ENCODE results near the gene TMEM40. TPM values are rescaled to one million over a fixed set of nuclear protein-coding genes. Genes with fewer than 3 reads are reported as not detected.

Gene TMEM40
- total RNA-seq, 2 donors from 2014 or later, result not detected

DNA sequence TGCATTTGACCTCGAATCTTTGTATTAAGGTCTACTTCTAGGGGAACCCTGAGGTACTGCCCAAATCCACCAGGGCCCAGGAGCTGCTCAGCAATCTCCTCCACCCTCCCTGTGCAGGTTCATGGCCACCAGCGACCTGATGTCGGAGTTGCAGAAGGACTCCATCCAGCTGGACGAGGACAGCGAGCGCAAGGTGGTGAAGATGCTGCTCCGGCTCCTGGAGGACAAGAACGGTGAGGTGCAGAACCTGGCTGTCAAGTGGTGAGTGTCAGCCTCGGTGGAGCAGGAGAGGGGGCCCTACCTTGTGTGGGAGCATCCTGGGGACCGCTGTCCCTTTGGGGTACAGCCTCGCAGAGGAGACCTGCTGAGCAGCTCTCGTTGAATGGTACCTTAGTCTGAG is 44.3 kb upstream of the TMEM40 start:
- Histone ChIP-seq H3K27me3 (replicated peaks; ENCODE audit: insufficient read depth) (no peaks in the 10 kb centered on the region), H3K36me3 (peaks cover 28% of the 10 kb centered on the region), H3K4me3 (no peak overlapping the region), H3K9me3 (no peaks in the 10 kb centered on the region), H3K4me1 (ENCODE audit: control insufficient read depth in 1 of 2, low read depth in 2 of 2) (peaks cover 0 to 16% of the 10 kb centered on the region in 2 donors), H3K27ac (no peak overlapping the region)
- ATAC-seq (ENCODE audit: insufficient number of reproducible peaks, low FRiP score, low read depth) (no peak), DNase-seq (ENCODE audit: low spot score) (no peak)
- TF ChIP-seq, protein P1, sequence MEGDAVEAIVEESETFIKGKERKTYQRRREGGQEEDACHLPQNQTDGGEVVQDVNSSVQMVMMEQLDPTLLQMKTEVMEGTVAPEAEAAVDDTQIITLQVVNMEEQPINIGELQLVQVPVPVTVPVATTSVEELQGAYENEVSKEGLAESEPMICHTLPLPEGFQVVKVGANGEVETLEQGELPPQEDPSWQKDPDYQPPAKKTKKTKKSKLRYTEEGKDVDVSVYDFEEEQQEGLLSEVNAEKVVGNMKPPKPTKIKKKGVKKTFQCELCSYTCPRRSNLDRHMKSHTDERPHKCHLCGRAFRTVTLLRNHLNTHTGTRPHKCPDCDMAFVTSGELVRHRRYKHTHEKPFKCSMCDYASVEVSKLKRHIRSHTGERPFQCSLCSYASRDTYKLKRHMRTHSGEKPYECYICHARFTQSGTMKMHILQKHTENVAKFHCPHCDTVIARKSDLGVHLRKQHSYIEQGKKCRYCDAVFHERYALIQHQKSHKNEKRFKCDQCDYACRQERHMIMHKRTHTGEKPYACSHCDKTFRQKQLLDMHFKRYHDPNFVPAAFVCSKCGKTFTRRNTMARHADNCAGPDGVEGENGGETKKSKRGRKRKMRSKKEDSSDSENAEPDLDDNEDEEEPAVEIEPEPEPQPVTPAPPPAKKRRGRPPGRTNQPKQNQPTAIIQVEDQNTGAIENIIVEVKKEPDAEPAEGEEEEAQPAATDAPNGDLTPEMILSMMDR (IDR thresholded peaks at IDR 0.05), result no peak

DNA sequence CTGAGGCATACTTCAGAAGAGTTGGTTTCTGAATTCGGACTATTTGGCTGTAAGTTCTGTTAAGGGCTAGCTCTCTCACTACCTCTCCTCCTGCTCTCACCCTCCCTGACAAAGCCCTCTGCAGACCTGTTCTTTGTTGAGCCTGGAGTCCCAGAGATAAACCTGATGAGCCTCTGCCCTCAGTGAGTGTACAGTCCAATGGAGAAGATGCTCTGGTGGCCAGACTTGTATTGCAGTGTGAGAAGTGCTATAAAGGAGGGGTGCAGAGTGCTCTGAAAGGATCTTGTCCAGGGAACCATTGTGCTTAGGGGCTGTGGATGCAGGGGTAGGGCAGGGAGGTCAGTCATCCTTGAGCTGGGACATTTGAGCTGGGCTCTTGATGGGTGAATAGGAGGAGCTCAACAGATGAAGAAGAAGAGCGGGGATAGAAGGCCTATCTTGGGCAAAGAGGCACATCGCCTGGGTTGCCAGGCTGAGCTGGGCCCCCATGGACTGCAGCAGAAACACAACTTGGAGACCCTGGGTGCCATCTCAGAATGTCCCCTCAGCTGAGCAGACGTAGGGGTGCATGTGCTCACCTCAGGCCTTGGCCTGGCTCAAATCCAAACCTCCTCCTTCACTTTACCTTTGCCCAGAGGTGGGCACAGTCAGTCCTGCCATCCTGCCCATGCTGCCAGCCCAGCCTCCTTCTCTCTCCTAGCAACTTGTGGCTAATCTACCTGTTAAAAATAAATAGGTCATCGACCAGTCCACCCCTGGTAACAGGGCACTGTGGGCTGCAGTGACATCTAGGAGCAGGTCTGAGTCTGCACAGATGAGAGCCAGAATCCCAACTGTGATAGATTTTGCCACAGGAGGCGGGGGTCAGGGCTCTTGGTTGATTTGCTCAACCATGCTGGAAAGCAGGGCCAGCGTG is 40.7 kb upstream of the TMEM40 start:
- H3K9me3 ChIP-seq, result no peaks in the 10 kb centered on the region
- peaks cover 15% of the 10 kb centered on the region for H3K36me3 ChIP-seq
- H3K4me3 ChIP-seq, result no peak overlapping the region
- peak overlapping the region in 1 of 2 donors; percentile 27 for H3K27ac ChIP-seq
- H3K27me3 ChIP-seq (replicated peaks; ENCODE audit: insufficient read depth), result no peaks in the 10 kb centered on the region
- no peak for DNase-seq (ENCODE audit: low spot score)
- peaks cover 3 to 28% of the 10 kb centered on the region in 2 donors for H3K4me1 ChIP-seq (ENCODE audit: control insufficient read depth in 1 of 2, low read depth in 2 of 2)
- ATAC-seq (ENCODE audit: insufficient number of reproducible peaks, low FRiP score, low read depth), result no peak
- TF ChIP-seq, protein P1 (IDR thresholded peaks at IDR 0.05), result no peak

DNA sequence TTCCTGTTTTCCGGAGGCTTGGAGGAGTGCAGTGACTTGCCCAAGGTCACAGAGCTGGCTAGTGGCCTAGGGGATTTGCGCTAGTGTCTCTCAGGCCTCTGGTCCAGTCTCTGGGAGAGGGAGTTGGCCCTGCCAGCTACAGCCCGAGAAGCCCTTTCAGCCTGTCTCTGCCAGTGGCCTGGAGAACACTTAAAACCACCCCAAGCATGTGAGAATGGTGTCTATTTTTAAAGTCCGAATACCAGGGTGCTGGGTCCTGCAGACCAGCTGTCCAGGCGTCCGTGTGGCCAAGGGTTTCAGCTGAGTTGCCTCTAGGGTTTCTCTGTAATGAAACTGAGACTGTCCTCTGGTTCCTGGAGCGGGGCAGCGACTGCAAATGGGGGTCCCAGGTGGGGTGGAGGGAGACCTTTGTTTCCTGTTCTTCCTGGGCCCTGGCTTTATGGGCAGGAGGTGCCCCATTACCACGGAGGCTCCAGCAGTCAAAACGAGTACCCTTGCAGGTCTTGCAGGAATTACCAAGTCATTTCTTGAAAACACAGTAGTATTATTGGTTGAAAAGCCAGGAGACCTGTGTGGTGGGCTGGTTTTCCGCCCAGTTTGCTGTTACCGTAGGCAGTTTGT is 39.6 kb upstream of the TMEM40 start:
- H3K27me3 ChIP-seq (replicated peaks; ENCODE audit: insufficient read depth), result no peaks in the 10 kb centered on the region
- peak overlapping the region; percentile 27 to 90 for H3K27ac ChIP-seq
- H3K36me3 ChIP-seq, result peaks cover 6% of the 10 kb centered on the region
- no peak overlapping the region for H3K4me3 ChIP-seq
- no peaks in the 10 kb centered on the region for H3K9me3 ChIP-seq
- TF ChIP-seq, protein P1 (IDR thresholded peaks at IDR 0.05), result no peak
- no peak for ATAC-seq (ENCODE audit: insufficient number of reproducible peaks, low FRiP score, low read depth)
- DNase-seq (ENCODE audit: low spot score), result no peak
- H3K4me1 ChIP-seq (ENCODE audit: control insufficient read depth in 1 of 2, low read depth in 2 of 2), result peaks cover 3 to 28% of the 10 kb centered on the region in 2 donors

DNA sequence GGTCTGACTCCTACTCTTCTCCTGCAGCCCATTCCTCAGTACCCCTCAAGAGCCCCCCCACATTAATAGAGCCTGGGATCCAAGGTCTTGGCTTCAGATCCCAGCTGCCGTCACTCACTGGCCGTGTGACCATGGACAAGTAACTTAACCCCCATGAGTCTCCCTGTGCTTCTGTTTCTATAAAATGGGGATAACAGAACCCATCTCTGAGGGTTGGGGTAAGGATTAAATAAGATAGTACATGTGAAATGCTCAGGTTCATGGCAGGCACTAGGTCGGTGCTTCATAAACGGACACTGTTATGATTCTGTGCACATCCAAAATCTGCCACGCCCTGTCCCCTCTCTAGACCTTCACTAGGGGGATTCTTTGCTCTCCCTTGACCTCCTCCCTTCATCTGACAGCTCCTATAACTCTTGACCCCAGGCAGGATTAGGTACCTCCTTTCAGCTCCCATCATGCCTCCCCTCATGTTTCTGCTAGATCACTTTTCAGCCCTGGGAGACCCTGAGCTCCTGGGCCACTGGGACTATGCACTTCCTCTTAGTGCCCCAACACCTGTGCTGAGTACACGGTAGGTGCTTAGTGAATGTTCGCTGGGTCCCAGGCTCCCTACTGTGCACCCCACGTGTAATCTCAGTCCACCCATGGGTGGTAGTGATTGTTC is 39.0 kb upstream of the TMEM40 start:
- no peaks in the 10 kb centered on the region for H3K27me3 ChIP-seq (replicated peaks; ENCODE audit: insufficient read depth)
- H3K4me1 ChIP-seq (ENCODE audit: control insufficient read depth in 1 of 2, low read depth in 2 of 2), result peaks cover 3 to 28% of the 10 kb centered on the region in 2 donors
- no peaks in the 10 kb centered on the region for H3K9me3 ChIP-seq
- TF ChIP-seq, protein P1 (IDR thresholded peaks at IDR 0.05), result no peak
- no peak for DNase-seq (ENCODE audit: low spot score)
- no peaks in the 10 kb centered on the region for H3K36me3 ChIP-seq
- peak overlapping the region; percentile 90 to 94 for H3K27ac ChIP-seq
- no peak for ATAC-seq (ENCODE audit: insufficient number of reproducible peaks, low FRiP score, low read depth)
- H3K4me3 ChIP-seq, result peak overlapping the region; percentile 73
